ENCODE data around the gene CCT2.

CCT2 gene

DNA sequence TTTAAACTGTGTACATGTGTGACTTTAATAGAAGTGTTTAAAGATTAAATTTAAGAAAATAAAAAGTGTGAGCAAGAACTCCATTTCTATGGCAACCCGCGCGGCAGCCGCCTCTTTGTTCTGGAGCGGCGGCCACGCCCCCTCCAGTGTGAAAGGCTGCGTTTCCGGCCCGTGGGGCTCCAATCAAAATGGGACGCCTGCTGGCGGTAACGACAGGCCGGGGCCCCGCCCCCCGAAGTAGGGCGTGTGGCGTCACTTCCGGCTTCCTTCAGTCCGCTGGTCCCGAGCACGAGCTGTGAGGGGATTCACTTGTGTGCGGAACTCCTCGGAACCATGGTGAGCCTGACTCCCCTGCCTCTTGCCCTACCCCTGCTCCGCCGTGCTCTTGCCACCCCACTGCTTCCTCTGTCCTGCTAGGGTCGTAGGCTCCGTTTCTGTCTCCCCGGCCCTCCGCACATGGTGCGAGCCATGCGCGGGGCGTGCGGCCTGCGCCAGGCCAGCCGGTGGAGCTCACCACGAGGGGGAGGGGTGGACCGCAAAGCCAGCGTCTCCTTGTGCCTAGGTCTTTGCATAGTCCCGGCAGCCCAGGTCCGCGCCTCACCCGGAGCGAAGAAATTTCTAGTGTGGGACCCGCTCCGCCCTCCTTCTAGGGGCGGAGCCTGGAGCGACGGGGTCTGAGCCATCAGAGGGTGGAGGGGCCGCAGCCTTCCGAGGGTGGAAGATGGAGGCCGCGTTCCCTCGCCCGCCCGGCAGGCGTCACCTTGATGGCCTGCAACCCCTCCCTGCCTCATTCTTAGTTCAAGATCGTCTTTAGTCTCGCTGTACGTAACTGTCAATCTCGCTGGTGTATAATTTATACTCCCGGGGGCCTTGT is at the start of gene CCT2:
CCT2 (plus strand) TSS at position 271 of the 874 bp plus-strand sequence; CDS start at position 334, 63 bp downstream.
- peak; percentile 85 for DNase-seq

- no peak for DNase-seq
Measured at GRCh38 chr12:69540987-69541386, 44.3 kb upstream of the CCT2 start.

DNA sequence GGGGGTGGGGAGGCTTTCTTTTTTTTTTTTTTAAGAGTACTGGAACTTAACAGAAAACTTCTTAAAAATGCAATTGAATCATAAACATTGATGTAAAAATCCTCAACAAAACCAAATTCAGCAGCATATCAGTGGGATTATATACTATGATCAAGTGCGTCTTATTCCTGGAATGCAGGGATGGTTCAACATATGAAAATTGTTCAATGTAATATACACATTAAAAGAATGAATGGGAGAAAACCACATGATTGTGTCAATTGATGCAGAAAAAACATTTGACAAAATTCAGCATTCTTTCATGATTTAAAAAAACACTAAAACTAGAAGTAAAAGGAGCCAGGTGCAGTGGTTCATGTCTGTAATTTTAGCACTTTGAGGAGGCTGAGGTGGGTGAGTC is 41.2 kb upstream of the CCT2 start:
- DNase-seq = no peak

DNA sequence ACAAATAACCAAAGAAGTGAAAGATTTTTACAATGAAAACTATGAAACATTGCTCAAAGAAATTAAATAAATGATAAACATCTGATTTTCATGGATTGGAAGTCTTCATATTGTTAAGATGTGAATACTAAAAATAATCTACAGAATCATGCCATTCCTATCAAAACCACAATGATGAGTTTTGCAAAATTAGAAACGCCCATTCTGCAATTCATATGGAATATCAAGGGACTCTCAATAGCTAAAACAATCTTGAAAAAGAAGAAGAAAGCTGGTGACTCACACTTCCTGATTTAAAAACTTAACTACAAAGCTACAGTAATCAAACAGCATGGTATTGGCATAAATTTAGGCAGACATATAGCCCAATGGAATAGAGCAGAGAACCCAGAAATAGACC is 40.2 kb upstream of the CCT2 start:
- no peak for DNase-seq

GRCh38 chr12:69546693-69547438 is 38.4 kb upstream of the CCT2 start:
- DNase-seq = no peak

GRCh38 chr12:69548687-69549086 is 36.6 kb upstream of the CCT2 start:
- DNase-seq = no peak

GRCh38 chr12:69550569-69551350 is 34.5 kb upstream of the CCT2 start:
- DNase-seq = no peak

DNA sequence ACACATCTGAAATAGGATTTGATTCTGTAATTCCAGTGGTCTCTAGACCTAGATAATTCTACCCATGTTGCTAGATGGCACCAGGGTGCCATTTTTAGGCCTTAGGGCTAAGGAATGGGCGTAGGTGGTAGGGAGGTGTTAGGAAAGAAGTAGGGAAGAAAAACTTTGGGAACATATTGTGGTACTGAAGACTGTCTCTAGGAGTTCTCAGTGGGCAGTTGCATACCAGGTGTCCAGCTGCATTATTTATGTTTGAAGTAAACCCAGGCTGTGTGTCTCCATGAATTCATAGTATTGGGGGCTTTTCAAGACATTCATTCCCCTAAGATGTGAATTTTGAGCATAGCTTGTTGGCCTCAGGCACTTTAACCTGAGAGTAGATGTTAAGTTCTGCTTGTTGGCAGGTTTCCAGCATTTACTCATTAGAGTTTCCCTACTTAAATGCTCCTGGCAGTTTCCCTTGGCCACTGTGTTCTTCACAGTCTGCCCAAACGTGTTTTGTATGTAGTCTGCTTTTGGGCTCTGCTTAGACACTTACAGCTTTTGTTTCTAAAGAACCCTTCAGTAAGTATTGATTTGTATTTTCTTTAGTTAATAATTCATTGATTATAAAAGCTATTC is 31.5 kb upstream of the CCT2 start:
- DNase-seq = no peak

GRCh38 chr12:69555461-69555860 is 29.8 kb upstream of the CCT2 start:
- DNase-seq = no peak

DNA sequence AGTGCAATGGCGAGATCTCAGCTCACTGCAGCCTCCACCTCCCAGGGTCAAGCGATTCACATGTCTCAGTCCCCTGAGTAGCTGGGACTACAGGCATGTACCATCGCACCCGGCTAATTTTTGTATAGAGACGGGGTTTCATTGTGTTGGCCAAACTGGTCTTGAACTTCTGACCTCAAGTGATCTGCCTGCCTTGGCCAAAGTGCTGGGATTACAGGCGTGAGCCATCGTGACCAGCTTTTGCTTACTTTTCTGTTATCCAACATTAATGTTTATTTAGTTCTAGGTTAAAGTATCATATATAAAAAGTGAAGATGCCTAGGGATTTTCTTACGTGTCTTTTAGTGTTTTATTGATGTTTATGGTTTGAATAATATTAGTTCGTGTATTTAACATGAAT is 28.9 kb upstream of the CCT2 start:
- DNase-seq = no peak

GRCh38 chr12:69563166-69563762 is 22.0 kb upstream of the CCT2 start:
- DNase-seq = no peak

DNA sequence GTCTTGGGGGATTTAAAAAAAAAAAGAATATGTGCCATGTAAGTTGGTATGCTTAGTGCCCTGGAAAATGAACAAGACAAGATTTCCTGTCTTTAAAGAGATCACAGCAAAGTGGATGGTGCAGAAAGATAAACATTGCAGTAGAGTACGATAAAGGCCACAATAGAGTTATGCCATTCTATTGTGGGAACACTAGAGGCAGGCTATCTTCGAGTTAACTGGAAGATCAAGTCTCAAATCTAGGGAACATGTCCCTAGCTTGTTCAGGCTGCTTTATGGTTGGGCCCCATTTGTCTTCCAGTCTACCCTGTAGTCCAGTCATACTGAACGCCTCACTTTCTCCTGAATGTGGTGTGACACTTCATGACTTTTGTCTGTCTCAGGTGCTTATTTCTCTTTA is 18.7 kb upstream of the CCT2 start:
- no peak for DNase-seq

- DNase-seq = no peak
Measured at GRCh38 chr12:69569236-69569635, 16.0 kb upstream of the CCT2 start.

- no peak for DNase-seq
Measured at GRCh38 chr12:69570000-69570516, 15.2 kb upstream of the CCT2 start.

DNA sequence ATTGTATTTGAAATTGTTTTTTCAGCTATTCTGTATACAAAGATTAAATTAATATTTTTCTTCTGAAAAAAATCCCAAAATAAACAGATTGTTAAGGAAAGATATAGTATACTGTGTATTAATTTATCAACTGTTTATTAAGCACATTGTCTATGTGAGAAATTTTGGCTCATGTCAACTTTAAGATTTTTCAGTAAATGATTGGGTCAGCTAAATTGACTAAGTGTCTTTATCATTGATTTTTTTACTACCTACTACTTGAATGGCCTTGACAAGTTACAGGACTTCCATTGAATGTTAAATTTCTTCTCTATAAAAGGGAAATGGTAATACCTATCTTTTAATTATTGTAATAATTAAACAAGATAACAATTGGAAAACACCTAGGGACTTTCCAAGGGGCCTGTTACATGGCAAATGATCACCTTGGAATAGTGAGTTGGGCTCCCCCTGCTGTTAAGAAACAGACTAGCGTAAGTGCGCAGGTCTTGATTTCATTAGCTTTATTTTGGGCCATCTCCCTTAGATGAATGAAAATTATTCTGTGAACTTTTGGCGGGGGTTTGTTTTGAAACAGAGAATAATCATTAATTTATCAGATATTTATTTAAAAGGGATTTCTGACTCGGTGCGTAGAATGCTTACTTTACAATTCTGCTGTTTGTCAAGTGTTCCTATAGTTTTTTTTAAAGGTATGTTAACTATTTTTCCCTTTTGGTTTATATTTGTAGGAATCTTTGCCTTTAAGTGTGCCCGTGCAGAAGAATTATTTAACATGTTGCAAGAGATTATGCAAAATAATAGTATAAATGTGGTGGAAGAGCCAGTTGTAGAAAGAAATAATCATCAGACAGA is 14.5 kb upstream of the CCT2 start:
- DNase-seq = no peak

GRCh38 chr12:69575346-69575745 is 9.9 kb upstream of the CCT2 start:
- no peak for DNase-seq

DNA sequence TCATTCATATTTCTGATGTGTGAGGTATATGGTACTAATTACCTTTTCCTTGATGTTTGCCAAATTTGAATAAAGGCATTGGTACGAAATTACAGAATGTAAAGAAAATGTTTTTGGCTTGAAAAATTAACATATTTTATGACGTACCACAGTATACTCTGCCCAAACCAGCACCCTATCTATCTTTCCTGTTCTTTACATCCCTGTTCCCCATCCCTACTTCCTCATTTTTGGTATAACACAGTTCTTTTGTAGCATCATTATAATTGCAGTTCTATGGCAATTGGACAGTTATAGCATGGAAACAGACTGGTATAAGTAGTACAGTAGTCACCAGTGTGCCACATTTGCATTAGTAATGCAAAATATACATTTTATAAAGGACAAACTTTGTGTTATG is 7.0 kb upstream of the CCT2 start:
- DNase-seq = no peak

GRCh38 chr12:69579029-69579428 is 6.2 kb upstream of the CCT2 start:
- DNase-seq = no peak

- no peak for DNase-seq
Measured at GRCh38 chr12:69580074-69580473, 5.2 kb upstream of the CCT2 start.

DNA sequence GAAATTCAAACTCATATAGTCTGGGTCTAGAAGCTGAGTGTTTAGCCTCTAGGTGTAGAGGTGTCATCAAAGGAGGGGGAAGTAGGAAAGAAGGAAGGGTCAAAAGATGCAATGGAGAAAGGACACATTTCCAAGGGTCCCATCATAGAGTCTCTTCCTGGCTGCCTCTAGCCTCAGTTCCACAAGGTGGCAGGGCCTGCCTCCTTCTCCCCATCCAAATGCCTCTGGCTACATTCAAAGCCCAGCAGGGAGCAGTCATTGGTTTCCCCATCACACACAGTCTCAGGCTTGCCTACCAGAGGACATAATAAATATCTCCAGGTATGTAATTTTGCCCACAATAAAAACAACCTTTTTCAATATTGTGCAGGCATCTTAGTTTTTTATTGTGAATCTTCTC is 2.1 kb upstream of the CCT2 start:
- no peak for DNase-seq

DNA sequence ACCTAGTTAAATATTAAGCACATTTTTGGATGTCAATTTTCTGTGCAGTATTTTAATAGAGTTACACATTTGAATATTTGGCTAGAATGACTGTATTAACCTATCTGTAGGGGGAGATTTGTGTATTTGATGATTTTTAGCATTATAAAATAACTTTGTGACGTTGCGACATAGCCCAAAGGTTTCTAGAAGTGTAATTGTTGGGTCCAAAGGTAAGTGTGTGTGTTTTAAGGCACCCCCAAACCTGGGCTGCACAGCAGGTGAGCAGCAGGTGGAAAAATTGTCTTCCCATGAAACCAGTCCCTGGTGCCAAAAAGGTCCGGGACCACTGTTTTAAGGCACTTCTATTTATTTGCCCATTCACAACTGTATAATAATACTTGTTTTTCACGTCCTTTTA is 3.3 kb downstream of the CCT2 start:
- no peak for DNase-seq

All from NCI-H1436 treated with DMSO at 0.1 percent for 48 hours (cell line).